Mononuclear cell (primary cell): ENCODE measurements around the gene IFI30. TPM values are rescaled to one million over a fixed set of nuclear protein-coding genes. Genes with fewer than 3 reads are reported as not detected.

Source experiments
- H3K27me3 ChIP-seq: 2 replicates; pipeline ENCODE4 v1.6.0; 2011; ENCODE audit warnings: low read length, control low read depth; ENCODE audit not compliant: insufficient read depth
- H3K4me1 ChIP-seq: 2 replicates; pipeline ENCODE4 v1.5.1; 2011; ENCODE audit warnings: mild to moderate bottlenecking, low read length, control low read depth; ENCODE audit not compliant: insufficient read depth
- H3K4me3 ChIP-seq: 2 replicates; pipeline ENCODE4 v1.5.1; 2011; ENCODE audit warnings: mild to moderate bottlenecking, low read length, moderate library complexity
- H3K9me3 ChIP-seq: 2 replicates; pipeline ENCODE4 v1.5.1; 2011; ENCODE audit warnings: low read depth, mild to moderate bottlenecking, control low read depth, low read length
- total RNA-seq: library from RNA; depleted of rRNA; stranded (reverse); fragments of >200 nt; gene quantifications from one replicate; pipeline ENCODE4 v1.2.3, GENCODE V29; 2012

Gene IFI30
- total RNA-seq, 1 donor, result 769 TPM

DNA sequence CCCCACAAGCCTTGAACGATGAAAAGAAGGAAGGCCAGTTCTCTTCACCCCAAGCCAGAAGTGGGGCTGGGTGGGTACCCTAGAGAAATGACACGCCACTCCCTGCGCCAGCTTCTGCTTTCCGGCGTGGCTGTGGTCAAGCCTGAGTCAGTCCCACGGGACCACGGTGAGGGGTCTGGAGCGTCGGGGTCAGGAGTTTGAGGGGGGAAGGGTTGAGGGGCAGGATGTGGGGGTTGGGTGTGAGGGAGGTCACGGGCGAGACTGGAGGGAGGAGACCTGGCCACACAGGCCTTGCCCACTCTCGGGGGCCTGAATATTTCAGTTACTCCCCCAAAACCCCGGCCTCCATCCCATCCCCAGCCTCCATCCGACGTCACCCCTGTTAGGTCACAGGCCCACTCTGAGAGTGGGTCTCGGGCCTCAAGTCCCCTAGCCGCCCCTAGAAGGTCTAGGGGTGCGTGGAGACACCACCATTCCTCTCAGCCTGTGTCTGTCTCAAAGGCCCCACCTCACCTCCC lies 500 bp upstream of the IFI30 start:
- no peaks in the 10 kb centered on the region for H3K27me3 ChIP-seq
- H3K9me3 ChIP-seq, result no peaks in the 10 kb centered on the region
- H3K4me3 ChIP-seq, result peak overlapping the region; percentile 90
- peaks cover 93% of the 10 kb centered on the region for H3K4me1 ChIP-seq

DNA sequence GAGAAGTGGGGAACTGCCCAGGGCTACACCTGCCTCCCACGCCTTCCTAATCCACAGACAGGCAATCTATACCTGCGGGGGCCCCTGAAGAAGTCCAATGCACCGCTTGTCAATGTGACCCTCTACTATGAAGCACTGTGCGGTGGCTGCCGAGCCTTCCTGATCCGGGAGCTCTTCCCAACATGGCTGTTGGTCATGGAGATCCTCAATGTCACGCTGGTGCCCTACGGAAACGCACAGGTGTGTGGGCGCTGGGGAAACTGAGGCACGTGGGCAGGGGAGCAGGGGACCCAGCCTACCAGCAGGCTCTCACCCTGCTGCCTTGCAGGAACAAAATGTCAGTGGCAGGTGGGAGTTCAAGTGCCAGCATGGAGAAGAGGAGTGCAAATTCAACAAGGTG lies 1.4 kb downstream of the IFI30 start:
- H3K4me1 ChIP-seq, result peaks cover 91% of the 10 kb centered on the region

DNA sequence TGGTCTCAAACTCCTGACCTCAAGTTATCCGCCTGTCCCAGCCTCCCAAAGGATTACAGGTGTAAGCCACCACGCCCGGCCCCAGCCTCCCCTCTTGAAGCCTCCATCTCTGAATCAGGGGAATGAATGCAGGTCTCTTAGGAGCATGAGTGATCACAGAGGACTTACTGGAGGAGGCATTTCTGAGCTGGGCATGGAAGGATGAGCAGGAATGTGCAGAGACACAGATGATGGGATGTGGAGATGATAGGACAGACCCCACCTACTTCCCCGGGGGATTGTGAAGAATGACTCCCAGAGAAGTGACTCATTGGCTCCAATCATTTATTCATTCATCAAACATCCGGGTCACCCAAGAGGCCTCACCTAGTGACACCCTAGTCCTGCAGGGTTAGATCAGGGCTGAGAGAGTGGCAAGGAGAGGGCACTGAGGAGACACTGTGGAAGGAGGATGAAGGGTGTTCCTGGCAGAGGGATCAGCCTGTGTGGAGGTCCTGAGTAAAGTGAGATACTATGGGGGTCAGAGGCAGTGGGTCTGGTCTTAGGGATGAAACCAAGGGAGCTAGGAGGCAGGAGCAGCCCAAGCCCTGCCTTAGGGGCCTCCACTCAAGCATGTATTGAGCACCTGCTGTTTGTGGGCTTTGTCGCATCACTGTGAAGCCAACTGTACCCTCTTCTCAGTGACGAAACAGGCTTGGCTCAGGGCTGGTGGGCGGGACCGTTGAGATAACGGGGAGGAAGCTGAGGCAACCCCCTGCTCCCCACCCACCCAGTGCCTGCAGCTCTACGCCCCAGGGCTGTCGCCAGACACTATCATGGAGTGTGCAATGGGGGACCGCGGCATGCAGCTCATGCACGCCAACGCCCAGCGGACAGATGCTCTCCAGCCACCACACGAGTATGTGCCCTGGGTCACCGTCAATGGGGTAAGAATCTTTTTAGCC lies 3.0 kb downstream of the IFI30 start:
- no peaks in the 10 kb centered on the region for H3K27me3 ChIP-seq
- peaks cover 91% of the 10 kb centered on the region for H3K4me1 ChIP-seq
- no peaks in the 10 kb centered on the region for H3K9me3 ChIP-seq
- no peak overlapping the region for H3K4me3 ChIP-seq

More for the DNA sequence above, 1.4 kb downstream of the IFI30 start:
- no peaks in the 10 kb centered on the region for H3K27me3 ChIP-seq
- no peaks in the 10 kb centered on the region for H3K9me3 ChIP-seq
- peak overlapping the region; percentile 90 for H3K4me3 ChIP-seq

DNA sequence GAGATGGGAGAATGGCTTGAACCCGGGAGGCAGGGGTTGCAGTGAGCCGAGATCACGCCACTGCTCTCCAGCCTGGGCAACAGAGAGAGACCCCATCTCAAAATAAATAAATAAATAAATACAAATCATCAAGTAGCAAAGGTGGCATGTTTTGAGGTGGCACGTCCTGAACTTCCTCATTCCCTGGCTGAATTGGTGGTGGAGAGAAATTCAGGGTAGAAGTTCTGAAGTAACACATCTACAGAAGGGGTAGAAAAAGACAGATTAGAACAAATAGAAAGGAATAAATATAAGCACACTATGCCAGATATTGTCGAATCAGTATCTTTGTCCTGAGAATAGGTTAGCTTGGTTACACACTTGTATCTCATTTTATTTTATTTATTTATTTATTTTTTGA lies 6.3 kb downstream of the IFI30 start:
- Histone ChIP-seq H3K4me3 (no peak overlapping the region), H3K4me1 (peaks cover 66% of the 10 kb centered on the region), H3K27me3 (no peaks in the 10 kb centered on the region), H3K9me3 (no peaks in the 10 kb centered on the region)

DNA sequence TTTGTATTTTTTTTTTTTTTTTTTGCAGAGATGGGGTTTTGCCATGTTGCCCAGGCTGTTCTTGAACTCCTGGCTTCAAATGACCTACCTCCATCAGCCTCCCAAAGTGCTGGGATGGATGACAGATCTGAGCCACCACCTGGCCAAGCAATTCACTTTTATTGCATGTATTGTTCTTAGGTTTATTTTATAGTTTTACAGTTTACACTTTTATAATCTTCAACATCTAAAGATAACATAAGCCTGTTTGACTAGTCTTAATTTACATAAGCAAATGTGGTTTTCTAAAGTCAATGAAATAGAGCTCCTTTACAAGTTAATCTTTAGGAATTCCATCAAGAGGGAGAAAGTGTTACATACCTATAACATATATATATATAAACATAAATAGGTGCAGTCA lies 9.9 kb downstream of the IFI30 start:
- Histone ChIP-seq H3K4me3 (no peak overlapping the region), H3K4me1 (peaks cover 31% of the 10 kb centered on the region), H3K27me3 (no peaks in the 10 kb centered on the region), H3K9me3 (no peaks in the 10 kb centered on the region)

DNA sequence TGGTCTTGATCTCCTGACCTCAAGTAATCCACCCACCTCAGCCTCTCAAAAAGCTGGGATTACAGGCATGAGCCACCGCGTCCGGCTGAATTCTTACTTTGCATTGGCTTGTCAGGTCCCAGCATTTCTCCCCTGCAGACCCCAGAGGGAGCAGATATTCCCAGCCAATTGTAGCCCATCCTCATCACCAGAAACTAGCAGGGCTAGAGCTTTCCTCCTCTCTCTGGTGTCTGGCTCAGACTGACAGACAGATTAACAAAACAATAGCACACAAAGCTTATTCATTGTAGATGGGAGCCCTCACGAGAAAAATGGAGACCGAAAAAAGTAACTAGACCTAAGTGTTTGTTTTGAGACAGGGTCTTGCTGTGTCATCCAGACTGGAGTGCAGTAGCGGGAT lies 11.9 kb downstream of the IFI30 start:
- Histone ChIP-seq H3K4me3 (no peak overlapping the region), H3K4me1 (peaks cover 13% of the 10 kb centered on the region), H3K27me3 (no peaks in the 10 kb centered on the region), H3K9me3 (no peaks in the 10 kb centered on the region)

DNA sequence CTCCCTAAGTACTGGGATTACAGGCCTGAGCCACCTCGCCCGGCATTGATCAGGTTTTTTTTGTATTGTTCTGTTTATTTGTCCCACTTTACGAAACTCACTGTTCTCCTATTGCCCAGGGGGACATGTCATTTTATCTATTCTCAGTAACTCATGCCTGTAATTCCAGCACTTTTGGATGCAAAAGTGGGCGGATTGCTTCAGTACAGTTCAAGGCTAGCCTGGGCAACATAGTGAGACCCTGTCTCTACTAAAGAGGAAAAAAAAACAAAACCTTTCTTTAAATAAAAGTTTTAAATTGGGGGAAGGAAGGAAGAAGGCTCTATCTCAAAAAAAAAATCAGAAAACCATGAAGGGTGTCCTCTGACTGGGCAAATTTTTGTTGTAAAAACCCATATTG lies 16.7 kb downstream of the IFI30 start:
- Histone ChIP-seq H3K4me3 (no peak overlapping the region), H3K9me3 (no peaks in the 10 kb centered on the region), H3K27me3 (no peaks in the 10 kb centered on the region)

DNA sequence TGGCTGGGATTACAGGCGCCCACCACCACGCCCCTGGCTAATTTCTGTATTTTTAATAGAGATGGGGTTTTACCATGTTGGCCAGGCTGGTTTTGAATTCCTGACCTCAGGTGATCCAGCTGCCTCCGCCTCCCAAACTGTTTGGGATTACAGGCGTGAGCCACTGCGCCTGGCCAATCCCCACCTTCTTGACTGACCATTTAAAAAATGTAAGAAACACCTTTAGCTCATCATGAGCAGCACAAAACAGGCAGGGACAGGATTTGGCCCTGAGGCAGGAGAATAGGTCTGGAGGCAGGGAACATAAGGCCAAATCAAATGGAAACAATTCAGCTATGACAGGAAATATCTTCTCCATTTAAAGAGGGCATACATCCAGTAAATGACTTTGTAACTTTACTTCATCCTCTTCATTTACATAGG lies 18.0 kb downstream of the IFI30 start:
- Histone ChIP-seq H3K4me3 (no peak overlapping the region), H3K4me1 (peaks cover 30% of the 10 kb centered on the region)

More for the DNA sequence above, 16.7 kb downstream of the IFI30 start:
- H3K4me1 ChIP-seq, result peaks cover 30% of the 10 kb centered on the region

DNA sequence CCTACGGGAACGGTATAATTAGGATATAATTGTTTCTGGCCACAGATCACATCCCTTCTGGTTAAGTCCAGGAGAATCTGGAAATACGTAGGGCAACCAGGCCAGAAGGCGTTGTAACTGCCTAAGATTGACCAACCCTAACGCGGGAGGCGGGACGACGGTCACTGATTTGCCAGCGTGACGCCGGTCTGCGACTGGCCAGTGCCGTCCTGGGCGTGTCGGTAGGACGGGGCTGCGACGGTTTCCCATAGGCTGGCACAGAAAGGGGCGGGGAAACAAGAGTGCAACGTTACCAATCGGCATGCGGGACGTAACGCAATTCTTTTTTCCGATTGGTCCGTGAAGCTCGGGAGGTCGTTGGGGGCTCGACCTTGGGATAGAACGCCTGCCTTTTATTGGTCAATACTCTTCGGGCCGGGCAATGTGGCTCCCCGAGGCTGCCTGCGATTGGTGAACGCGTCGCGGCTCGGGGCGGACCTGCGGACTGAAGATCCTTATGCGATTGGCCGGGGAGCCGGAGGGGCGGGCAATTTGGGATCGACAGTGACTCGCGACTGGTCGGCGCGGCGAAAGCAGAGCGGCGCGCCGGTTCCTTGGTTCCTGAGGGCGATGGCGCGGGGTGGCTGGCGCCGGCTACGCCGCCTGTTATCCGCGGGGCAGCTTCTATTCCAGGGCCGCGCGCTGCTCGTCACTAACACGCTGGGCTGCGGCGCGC lies 19.2 kb downstream of the IFI30 start, which contains the start of gene MPV17L2:
Gene MPV17L2, plus strand, starts transcription at position 546 of the 715 bp plus-strand sequence. Its CDS starts 64 bp downstream, at position 610.
- no peaks in the 10 kb centered on the region for H3K9me3 ChIP-seq
- H3K4me1 ChIP-seq, result peaks cover 30% of the 10 kb centered on the region
- H3K4me3 ChIP-seq, result peak within 1 kb of the TSS; percentile 63
- no peaks in the 10 kb centered on the region for H3K27me3 ChIP-seq

More for the DNA sequence above, 18.0 kb downstream of the IFI30 start:
- H3K27me3 ChIP-seq, result no peaks in the 10 kb centered on the region
- no peaks in the 10 kb centered on the region for H3K9me3 ChIP-seq

DNA sequence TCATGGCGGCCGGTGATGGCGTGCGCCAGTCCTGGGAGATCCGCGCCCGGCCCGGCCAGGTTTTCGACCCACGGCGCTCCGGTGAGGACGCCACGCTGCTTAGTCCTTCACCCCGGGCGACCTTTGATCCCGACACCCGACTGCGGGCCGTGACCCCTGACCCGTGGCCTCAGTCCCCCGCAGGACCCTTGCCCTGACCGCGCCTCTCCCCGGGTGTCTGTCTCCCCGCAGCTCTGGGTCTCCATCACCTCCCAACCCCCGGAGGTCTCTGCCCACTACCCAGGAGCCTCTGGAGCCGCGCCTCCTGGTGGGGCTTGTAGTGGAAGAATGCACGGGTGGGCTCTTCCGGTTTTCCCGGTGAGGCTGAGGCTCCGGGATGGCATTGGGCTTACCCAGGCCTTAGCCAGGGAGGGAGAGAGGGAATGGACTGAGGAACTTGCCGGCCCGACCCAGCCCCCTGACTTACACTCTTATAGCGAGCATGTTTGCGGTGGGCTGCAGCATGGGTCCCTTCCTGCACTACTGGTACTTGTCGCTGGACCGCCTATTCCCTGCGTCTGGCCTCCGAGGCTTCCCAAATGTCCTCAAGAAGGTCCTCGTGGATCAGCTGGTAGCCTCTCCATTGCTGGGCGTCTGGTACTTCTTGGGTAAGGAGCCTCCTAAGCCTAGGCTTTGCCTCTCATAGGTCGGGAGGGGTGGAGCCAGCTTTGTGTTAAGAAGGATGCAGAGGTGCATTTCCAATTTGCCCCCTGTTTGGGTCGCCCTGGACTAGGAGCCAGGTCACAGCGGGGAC lies 20.0 kb downstream of the IFI30 start:
- Histone ChIP-seq H3K4me3 (peak overlapping the region; percentile 63), H3K27me3 (no peaks in the 10 kb centered on the region), H3K9me3 (no peaks in the 10 kb centered on the region), H3K4me1 (peaks cover 30% of the 10 kb centered on the region)

DNA sequence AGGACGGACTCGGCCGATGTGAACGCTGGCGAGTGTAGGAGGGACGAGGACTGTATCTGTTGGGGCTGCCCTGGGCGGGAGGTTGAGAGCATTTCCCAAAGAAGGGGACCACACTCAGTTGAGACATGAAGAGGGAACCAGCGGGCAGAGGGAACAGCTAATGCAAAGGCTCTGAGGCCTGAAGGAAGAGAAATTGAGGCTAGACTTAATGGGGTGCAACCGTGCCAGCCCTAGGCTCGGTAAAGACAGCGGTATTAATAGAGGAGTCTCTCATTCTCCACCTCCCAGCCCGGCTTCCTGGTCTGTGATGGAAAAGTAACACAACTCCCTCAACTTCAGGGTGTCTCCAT lies 20.5 kb downstream of the IFI30 start:
- no peaks in the 10 kb centered on the region for H3K27me3 ChIP-seq
- H3K4me3 ChIP-seq, result no peak overlapping the region
- H3K4me1 ChIP-seq, result peaks cover 30% of the 10 kb centered on the region
- no peaks in the 10 kb centered on the region for H3K9me3 ChIP-seq

DNA sequence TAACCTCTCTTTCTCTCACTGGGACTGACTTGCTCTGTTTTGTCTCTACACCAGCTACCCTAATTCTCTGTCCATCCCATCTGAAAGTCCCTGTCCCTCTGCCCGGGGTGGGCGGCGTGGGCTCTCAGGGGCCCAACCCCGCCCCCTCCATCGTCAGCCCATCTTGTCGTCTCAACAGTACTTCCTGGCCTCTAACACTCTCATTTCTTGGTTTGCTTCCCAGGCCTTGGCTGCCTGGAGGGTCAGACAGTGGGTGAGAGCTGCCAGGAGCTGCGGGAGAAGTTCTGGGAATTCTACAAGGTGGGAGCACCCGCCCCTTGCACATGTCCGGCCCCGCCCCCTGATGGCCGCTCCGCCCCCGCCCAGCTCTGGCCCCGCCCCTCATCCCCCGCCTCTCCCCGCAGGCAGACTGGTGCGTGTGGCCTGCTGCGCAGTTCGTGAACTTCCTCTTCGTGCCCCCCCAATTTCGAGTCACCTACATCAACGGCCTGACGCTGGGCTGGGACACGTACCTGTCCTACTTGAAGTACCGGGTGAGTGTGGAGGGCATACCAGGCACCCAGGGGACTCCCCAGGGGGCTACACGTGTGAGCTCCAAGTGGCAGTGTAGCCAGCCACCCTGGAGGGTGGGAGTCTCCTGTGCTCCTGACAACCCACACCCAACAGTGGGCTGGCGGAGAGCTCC lies 21.1 kb downstream of the IFI30 start:
- Histone ChIP-seq H3K4me1 (peaks cover 30% of the 10 kb centered on the region), H3K4me3 (no peak overlapping the region), H3K9me3 (no peaks in the 10 kb centered on the region), H3K27me3 (no peaks in the 10 kb centered on the region)

DNA sequence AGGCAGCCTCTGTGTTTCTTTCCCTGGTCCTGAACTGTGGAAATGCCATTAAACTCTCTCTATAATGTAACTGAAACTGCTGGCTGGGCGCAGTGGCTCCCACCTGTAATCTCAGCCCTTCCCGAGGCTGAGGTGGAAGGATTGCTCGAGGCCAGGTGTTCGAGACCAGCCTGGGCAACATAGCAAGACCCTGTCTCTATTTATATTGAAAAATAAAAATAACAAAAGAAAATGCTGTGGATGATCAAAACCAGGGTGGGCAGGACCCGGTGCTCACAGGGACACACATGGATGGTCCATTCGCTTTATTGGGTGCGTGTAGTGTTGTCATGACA lies 22.9 kb downstream of the IFI30 start:
- H3K9me3 ChIP-seq, result no peaks in the 10 kb centered on the region
- H3K4me3 ChIP-seq, result no peak overlapping the region
- peaks cover 28% of the 10 kb centered on the region for H3K4me1 ChIP-seq
- no peaks in the 10 kb centered on the region for H3K27me3 ChIP-seq

DNA sequence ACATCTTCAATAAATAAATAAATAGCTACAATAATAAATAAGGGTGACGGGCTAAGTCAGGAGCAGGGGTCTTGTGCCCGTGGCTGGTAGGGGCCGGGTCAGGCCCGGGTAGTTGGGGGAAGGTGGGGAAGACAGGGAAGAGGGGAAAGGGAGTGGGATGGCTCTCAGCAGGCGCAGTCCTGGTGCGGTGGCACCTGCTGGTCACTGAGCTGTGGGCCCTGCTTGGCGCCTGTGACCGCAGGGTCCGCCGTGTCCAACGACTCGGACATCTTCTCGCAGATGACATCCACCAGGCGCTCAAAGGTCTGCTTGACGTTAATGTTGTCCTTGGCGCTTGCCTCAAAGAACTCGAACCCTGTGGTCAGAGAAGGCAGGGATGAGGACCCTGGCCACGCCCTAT lies 23.7 kb downstream of the IFI30 start:
- H3K4me1 ChIP-seq, result peaks cover 21% of the 10 kb centered on the region
- no peaks in the 10 kb centered on the region for H3K27me3 ChIP-seq
- no peak overlapping the region for H3K4me3 ChIP-seq
- no peaks in the 10 kb centered on the region for H3K9me3 ChIP-seq
